B cell (primary cell): ENCODE measurements around the gene PTBP3.
A peak's percentile ranks its signal among the peaks of the same experiment; 100 is the strongest.

ENCODE experiments used
- EZH2 ChIP-seq: IDR thresholded peaks from 2 replicates; pipeline ENCODE4 v1.6.1; 2012; ENCODE audit warnings: borderline replicate concordance, low read depth, mild to moderate bottlenecking, moderate library complexity, low read length; ENCODE audit not compliant: insufficient read depth, poor library complexity, severe bottlenecking
- TF ChIP-seq, protein P1 (sequence below): fragments of 200-600 bp; IDR thresholded peaks from one replicate; pipeline ENCODE4 v1.8.0; 2022; ENCODE audit warnings: antibody characterized with exemption, mild to moderate bottlenecking

DNA sequence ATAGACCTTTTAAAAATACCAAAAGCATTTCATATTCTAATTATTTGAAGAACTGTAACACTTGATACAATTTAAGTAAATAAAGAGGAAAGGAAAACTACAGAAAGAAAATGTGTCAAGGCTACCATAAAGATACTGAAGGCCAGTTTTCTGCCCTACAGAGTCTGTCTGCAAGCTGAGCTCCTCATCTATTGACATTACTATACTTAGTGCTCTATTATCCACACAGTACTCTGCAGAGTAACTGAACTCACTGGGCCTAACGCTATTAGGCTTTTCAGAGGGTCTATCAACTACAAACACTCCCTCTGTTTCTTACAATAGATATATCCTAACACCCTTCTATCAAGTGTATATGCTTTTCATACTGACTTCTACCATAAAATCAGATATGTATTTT, 101.2 kb downstream of the PTBP3 start:
- TF ChIP-seq, protein P1, sequence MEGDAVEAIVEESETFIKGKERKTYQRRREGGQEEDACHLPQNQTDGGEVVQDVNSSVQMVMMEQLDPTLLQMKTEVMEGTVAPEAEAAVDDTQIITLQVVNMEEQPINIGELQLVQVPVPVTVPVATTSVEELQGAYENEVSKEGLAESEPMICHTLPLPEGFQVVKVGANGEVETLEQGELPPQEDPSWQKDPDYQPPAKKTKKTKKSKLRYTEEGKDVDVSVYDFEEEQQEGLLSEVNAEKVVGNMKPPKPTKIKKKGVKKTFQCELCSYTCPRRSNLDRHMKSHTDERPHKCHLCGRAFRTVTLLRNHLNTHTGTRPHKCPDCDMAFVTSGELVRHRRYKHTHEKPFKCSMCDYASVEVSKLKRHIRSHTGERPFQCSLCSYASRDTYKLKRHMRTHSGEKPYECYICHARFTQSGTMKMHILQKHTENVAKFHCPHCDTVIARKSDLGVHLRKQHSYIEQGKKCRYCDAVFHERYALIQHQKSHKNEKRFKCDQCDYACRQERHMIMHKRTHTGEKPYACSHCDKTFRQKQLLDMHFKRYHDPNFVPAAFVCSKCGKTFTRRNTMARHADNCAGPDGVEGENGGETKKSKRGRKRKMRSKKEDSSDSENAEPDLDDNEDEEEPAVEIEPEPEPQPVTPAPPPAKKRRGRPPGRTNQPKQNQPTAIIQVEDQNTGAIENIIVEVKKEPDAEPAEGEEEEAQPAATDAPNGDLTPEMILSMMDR: peak; percentile 2
- no peak for TF ChIP-seq EZH2
